HUES6 (cell line): Measurements from ENCODE around the gene RABGGTA.

Experiments
- H3K27ac ChIP-seq: 2 replicates; pipeline ENCODE4 v1.7.0; 2013; ENCODE audit warnings: low read depth, mild to moderate bottlenecking, low read length, inconsistent platforms
- H3K27me3 ChIP-seq: 2 replicates; pipeline ENCODE4 v1.6.1; 2013; ENCODE audit warnings: low read length; ENCODE audit not compliant: control insufficient read depth, insufficient read depth
- H3K36me3 ChIP-seq: 2 replicates; pipeline ENCODE4 v1.6.1; 2013; ENCODE audit warnings: low read length; ENCODE audit not compliant: control insufficient read depth, insufficient read depth
- H3K4me1 ChIP-seq: 2 replicates; pipeline ENCODE4 v1.6.1; 2013; ENCODE audit warnings: low read length; ENCODE audit not compliant: control insufficient read depth, insufficient read depth
- H3K4me3 ChIP-seq: 2 replicates; pipeline ENCODE4 v1.5.1; 2013; ENCODE audit warnings: low read depth, low read length
- H3K9ac ChIP-seq: one replicate; pipeline ENCODE4 v1.6.1; 2013; ENCODE audit warnings: mild to moderate bottlenecking, low read length
- H3K9me3 ChIP-seq: 2 replicates; pipeline ENCODE4 v1.6.1; 2013; ENCODE audit warnings: low read depth, low read length; ENCODE audit not compliant: control insufficient read depth, insufficient read depth

RABGGTA gene

DNA sequence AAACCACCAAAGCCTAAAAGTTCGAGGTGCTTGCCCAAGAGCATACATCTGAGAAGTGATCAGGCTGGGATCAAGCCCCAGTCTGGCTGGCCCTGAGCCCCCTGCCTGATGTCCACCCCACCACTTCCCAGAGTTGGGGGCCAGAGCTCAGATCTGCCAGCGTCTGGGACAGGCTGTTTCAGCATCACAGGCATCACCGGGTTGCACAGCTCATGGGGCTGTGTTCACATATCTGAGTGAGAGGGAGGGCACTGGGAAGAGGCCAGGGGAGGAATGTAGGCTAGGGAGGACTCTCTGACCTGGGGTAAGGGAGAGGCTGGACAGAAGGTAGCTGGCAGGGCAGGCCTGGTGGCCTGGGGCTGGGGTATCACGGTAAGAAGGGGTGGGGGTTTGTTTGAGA is 14.4 kb downstream of the RABGGTA start:
- H3K4me1 ChIP-seq, result peaks cover 7% of the 10 kb centered on the region; the same call in 1 of the 2 replicates
- H3K9ac ChIP-seq, result no peak overlapping the region
- no peaks in the 10 kb centered on the region for H3K27me3 ChIP-seq
- H3K4me3 ChIP-seq, result no peak overlapping the region
- H3K9me3 ChIP-seq, result no peaks in the 10 kb centered on the region
- peaks cover 5% of the 10 kb centered on the region; the same call in 1 of the 2 replicates for H3K36me3 ChIP-seq
- H3K27ac ChIP-seq, result no peak overlapping the region

DNA sequence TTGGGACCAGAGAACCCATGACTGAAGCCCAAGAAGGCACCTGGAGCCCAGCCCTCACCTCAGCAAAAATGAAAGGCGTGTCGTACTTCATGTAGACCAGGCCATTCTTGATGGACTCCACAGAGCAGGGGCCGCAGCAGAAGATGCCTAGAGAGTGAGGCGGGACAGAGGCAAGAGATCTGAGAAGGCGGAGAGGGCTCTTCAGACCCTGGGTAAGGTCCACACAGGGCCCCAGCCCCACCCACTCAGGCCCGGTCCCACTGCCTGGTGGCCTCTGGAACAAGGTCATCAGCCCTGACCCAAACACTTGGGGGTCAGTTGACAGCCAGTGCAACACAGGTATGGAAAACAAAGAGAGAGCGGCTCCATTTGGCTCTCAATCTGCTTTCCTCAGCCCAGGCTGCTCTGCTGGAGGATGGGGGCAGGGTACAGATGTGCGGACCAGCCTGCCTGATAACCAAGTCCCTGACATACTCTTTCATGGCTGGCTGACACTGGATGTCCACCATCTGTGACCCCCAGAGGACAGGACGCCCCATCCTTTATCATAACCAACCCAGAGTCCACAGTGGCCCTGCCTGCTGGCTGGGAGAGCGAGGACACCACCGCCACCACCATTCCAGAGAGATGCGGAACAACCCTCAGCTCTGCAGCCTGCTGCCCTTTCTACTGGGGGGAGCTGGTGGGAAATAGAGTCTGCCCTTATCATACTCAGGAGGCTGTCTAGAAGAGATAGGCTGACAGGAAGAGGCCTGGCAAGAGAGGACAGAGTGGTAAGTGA is 15.3 kb downstream of the RABGGTA start:
- Histone ChIP-seq H3K27me3 (no peaks in the 10 kb centered on the region), H3K4me3 (no peak overlapping the region), H3K27ac (no peak overlapping the region), H3K9ac (no peak overlapping the region), H3K4me1 (peaks cover 7% of the 10 kb centered on the region; the same call in 1 of the 2 replicates), H3K36me3 (peaks cover 5% of the 10 kb centered on the region; the same call in 1 of the 2 replicates), H3K9me3 (no peaks in the 10 kb centered on the region)

DNA sequence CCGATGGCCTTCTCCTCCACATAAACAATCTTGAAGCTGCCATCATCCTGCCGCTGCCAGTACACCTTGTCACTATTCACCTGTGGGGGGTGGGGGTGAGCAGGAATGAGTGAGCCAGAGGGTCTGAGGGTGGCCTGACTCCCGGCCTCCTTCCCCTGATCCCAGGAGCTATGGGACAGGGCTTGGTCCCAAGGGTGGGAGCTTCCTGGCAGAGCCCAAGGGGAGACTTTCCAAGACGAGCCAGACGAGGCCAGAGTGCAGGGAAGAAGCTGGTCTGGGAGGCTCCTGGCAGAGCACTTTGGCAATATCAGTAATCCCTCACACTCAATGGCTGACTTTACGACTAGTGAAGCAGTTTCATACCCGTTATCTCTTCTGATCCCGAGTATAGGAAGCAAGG is 16.0 kb downstream of the RABGGTA start:
- no peak overlapping the region for H3K4me3 ChIP-seq
- H3K9me3 ChIP-seq, result no peaks in the 10 kb centered on the region
- peaks cover 5% of the 10 kb centered on the region; the same call in 1 of the 2 replicates for H3K36me3 ChIP-seq
- no peaks in the 10 kb centered on the region for H3K27me3 ChIP-seq
- H3K9ac ChIP-seq, result no peak overlapping the region
- H3K4me1 ChIP-seq, result peaks cover 7% of the 10 kb centered on the region; the same call in 1 of the 2 replicates
- H3K27ac ChIP-seq, result no peak overlapping the region

DNA sequence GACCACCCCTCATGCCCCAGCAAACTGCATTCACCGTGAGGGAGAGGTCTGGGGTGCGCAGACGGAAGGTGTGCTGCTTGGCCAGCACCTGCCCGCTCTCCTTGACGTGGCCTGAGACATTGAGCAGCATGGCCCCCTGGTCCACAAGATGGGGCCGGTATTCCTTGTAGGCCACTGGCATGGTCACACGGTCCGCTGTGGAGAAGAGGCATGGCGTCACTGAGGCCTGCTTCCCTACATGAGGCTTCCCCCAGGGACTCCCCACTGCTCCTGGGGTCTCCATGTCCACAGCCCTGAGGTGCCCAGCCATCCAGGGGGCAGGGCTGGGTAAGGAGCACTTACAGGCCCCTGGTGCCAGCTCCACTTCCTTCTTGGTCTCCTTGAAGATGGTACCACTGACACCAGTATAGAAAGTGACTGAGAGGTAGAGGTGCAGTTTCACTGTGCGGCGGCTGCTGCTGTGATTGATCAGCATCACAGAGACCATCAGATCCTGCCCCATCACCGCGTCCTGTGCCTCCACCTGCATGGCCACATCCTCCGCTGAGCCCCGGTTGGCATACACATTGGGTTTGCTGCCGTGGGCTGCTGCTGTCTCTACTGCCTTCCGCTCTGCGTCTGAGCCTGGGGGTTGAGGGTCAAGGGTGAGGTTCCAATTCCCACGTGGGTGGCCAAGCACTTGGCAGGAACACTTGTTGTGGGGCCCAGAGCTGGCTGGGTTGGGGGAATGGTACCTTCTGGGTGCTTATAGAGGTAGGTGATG is 16.6 kb downstream of the RABGGTA start:
- H3K27me3 ChIP-seq, result no peaks in the 10 kb centered on the region
- H3K4me1 ChIP-seq, result peaks cover 7% of the 10 kb centered on the region; the same call in 1 of the 2 replicates

DNA sequence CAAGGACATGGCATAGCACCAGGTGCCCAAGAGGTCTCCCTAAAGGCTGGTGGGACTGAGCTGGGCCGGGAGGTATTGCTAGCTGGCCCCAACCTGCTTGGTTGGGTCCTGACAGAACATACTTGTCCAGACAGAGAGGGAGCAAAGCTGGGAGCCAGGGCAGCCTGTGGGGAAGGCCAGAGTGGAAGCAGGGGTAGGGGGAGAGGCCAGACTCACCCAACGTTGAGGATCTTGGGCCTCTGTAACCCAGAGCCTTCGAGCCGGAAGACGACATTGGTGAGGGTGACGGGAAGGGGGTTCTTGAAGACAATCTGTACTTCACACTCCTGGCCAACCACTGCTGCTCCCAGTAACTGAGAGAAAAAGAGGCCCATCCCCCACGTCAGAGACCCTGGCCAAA is 17.5 kb downstream of the RABGGTA start:
- Histone ChIP-seq H3K9ac (no peak overlapping the region), H3K4me3 (no peak overlapping the region), H3K36me3 (peaks cover 5% of the 10 kb centered on the region; the same call in 1 of the 2 replicates), H3K27me3 (no peaks in the 10 kb centered on the region), H3K9me3 (no peaks in the 10 kb centered on the region), H3K4me1 (peaks cover 4% of the 10 kb centered on the region; the same call in 1 of the 2 replicates), H3K27ac (no peak overlapping the region)

More for the DNA sequence above, 16.6 kb downstream of the RABGGTA start:
- Histone ChIP-seq H3K9me3 (no peaks in the 10 kb centered on the region), H3K36me3 (peaks cover 5% of the 10 kb centered on the region; the same call in 1 of the 2 replicates), H3K4me3 (no peak overlapping the region), H3K27ac (no peak overlapping the region), H3K9ac (no peak overlapping the region)

DNA sequence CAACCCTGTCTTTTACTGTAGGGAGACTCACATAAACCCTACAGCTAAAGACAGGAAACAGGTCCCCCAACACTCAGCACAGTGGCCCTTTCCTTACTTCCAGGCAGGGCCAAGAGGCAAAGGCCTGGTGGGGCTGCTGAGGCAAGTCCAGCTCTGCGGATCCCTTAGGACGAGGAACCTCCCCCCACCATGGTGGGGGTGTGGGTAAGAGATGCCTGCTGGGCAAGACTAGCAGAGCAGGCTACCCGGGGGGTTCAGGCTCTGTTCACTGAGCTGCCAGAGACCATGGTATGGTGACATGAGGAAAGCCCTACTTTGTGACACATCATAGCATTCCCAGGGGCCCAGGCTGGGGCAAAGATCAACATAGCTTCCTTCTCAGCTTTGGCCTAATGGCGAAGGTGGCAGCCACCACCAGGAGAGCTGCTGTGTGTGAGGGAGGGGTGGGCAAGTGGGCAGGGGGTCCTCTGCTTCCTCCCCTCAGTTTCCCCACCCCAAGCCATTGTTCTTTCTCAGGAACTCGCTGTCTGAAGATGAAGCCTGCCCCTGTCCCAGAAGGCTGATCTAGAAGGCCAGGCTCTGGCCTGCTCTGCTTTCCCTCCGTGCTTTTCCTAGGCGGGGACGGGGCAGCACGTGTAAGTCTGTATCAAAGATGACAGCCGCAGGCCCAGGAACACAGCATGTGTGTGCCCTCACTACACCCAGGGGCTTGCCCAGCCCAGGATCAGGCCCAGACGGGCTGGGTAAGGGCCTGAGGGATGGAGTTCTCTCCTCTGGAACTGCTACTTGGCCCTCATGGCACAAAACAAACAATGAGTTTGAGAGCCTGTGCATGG is 18.9 kb downstream of the RABGGTA start:
- Histone ChIP-seq H3K4me1 (no peaks in the 10 kb centered on the region), H3K36me3 (peaks cover 5% of the 10 kb centered on the region; the same call in 1 of the 2 replicates), H3K27ac (no peak overlapping the region), H3K9me3 (no peaks in the 10 kb centered on the region), H3K4me3 (no peak overlapping the region), H3K9ac (no peak overlapping the region), H3K27me3 (no peaks in the 10 kb centered on the region)

DNA sequence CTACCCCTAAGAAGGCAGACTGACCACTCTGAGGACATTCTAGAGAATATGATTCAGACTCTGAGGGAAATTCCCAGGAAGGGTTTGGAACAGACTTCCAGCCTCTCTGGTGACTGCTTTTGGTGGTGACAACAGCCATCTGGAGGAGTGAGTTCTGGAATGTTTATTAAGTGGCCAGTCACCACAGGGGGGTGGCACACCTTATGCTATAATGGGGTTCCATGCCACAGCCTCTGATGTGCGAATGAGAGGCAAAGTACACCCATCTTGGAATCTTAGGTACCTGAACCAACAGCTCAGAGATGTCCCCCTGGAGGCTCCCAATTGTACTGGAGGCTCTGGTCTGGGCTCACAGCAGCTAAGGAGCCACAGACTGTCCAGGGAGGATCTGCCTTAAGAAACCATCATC is 19.5 kb downstream of the RABGGTA start:
- Histone ChIP-seq H3K4me1 (no peaks in the 10 kb centered on the region), H3K9ac (no peak overlapping the region), H3K27ac (no peak overlapping the region), H3K27me3 (no peaks in the 10 kb centered on the region), H3K9me3 (no peaks in the 10 kb centered on the region), H3K36me3 (peaks cover 5% of the 10 kb centered on the region; the same call in 1 of the 2 replicates), H3K4me3 (no peak overlapping the region)

DNA sequence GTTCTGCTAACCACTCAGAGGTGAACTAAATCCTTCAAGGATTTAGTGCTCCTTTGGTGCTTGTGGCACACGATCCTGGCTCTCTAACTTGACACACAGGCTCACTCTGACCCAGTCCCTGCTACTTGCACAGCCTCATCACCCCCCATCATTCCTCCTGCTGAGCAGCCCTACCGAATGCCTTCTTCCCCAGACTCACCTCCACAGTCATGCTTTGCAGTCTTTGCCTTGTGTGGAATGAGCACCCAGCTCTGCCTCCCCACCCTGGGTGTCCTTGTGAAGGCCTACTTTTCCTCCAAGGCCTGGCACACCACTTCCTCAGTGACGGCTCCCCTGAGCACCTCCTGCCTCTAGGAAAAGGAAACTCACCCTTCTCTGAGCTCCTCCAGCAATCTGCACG is 21.0 kb downstream of the RABGGTA start:
- Histone ChIP-seq H3K4me1 (no peaks in the 10 kb centered on the region), H3K4me3 (no peak overlapping the region), H3K9ac (no peak overlapping the region), H3K27ac (no peak overlapping the region), H3K36me3 (peaks cover 5% of the 10 kb centered on the region; the same call in 1 of the 2 replicates), H3K27me3 (no peaks in the 10 kb centered on the region), H3K9me3 (no peaks in the 10 kb centered on the region)

DNA sequence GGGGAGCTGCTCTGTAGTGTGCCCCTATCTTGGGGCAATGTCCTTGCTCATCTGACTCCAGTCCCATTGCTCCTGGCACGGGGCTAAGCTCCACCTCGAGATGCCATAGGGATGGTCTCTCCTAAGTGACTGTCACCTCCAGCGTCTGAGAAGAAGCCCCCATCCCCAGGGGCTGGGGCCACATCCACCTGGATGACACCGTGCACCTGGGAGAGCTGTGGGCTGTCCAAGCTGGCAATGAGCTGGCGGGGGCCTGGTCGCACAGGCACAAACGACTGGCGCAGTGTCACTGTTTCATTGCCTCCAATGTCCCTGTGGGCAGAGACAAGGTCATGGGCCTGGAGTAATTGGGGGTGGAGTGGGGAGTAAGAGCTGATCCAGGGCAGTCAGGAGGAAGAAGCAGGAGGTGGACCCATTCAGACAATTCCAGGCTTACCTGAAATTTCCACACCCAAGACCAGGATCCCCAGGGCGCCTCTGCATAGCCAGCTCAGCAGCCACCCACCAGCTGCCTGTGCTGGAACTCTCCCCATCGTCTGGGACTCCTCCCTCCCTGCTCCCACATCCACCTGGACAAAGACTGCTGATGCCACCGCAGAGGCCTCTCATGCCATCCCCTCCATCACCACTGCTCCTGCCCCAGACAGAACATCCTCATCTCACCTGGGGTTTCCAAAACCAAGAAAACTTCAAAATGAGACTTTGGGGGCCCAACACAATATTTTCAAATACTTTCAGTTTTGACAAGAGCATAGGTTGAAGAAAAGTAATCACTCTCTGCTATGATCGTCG is 22.0 kb downstream of the RABGGTA start:
- H3K4me1 ChIP-seq, result no peaks in the 10 kb centered on the region
- no peaks in the 10 kb centered on the region for H3K9me3 ChIP-seq
- H3K27ac ChIP-seq, result no peak overlapping the region
- H3K27me3 ChIP-seq, result no peaks in the 10 kb centered on the region
- H3K9ac ChIP-seq, result no peak overlapping the region
- H3K4me3 ChIP-seq, result no peak overlapping the region
- H3K36me3 ChIP-seq, result no peaks in the 10 kb centered on the region

DNA sequence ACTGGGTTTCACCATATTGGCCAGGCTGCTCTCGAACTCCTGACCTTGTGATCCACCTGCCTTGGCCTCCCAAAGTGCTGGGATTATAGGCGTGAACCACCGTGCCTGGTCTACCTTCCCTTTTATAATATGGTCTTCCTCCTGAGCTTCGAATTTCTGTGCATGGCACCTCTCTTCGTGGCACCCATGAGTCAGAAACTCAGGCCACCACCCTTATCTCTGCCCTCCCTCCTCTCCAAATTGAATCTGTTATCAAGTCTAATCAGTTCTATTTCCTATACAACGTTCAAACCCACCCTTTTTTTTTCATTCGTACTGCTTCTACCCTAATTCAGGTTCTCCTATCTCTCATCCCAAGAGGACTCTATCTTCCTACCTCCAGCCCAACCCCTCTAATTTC is 24.0 kb downstream of the RABGGTA start:
- H3K9me3 ChIP-seq, result no peaks in the 10 kb centered on the region
- H3K9ac ChIP-seq, result no peak overlapping the region

More for the DNA sequence above, 24.0 kb downstream of the RABGGTA start:
- Histone ChIP-seq H3K4me3 (no peak overlapping the region), H3K27me3 (no peaks in the 10 kb centered on the region), H3K27ac (no peak overlapping the region), H3K4me1 (peaks cover 6% of the 10 kb centered on the region; the same call in 1 of the 2 replicates), H3K36me3 (no peaks in the 10 kb centered on the region)
